Transverse colon (tissue), 4 donors: ENCODE data around the gene GSG1L2. TPM values are rescaled to one million over a fixed set of nuclear protein-coding genes. Genes with fewer than 3 reads are reported as not detected.

Experiments
- DNase-seq: peaks from one replicate; pipeline ENCODE4 v3.0.0-alpha.2; 2019
- H3K27ac ChIP-seq, 4 donors: fragments of 200-600 bp; sonication (generic); 2 replicates each; pipeline ENCODE4 v1.5.1; 2016 to 2018; ENCODE audit warnings: inconsistent platforms in 4 of 4
- H3K27me3 ChIP-seq: fragments of 200-600 bp; sonication (generic); 2 replicates; pipeline ENCODE4 v1.5.1; 2017; ENCODE audit warnings: inconsistent platforms
- H3K36me3 ChIP-seq, 4 donors: fragments of 200-600 bp; sonication (generic); 2 replicates each; pipeline ENCODE4 v1.5.1; 2017 to 2019; ENCODE audit warnings: inconsistent platforms in 4 of 4
- H3K4me1 ChIP-seq, 4 donors: fragments of 200-600 bp; sonication (generic); 2 replicates each; pipeline ENCODE4 v1.5.1; 2017 to 2020; ENCODE audit warnings: inconsistent platforms in 4 of 4
- H3K4me3 ChIP-seq, 4 donors: fragments of 200-600 bp; sonication (generic); 1 replicate in 1 of 4; 2 replicates in 3 of 4; pipeline versions ENCODE4 v1.5.1 to v1.6.1; 2017 to 2019; ENCODE audit warnings: inconsistent platforms in 4 of 4
- H3K9me3 ChIP-seq, 2 donors: fragments of 200-600 bp; sonication (generic); 2 replicates each; pipeline ENCODE4 v1.5.1; 2017 to 2019; ENCODE audit warnings: inconsistent platforms in 2 of 2
- EP300 ChIP-seq: sonication (generic); formaldehyde crosslinking; IDR thresholded peaks from one replicate; pipeline ENCODE4 v1.6.1; 2017; ENCODE audit warnings: antibody characterized with exemption, low read depth
- POLR2A ChIP-seq: fragments of 450-650 bp; IDR thresholded peaks from one replicate; pipeline ENCODE4 v1.6.1; 2016; ENCODE audit warnings: antibody characterized with exemption, mild to moderate bottlenecking, moderate library complexity
- POLR2AphosphoS5 ChIP-seq, 3 donors: sonication (generic); formaldehyde crosslinking; IDR thresholded peaks; one replicate each; pipeline ENCODE4 v1.6.1; 2016; ENCODE audit warnings: antibody characterized with exemption in 3 of 3
- WGBS, 2 donors: methylation state at CpG; one replicate each; pipeline ENCODE4 v1.1.5; 2018; ENCODE audit warnings: low coverage in 1 of 2; 5-methylcytosine and 5-hydroxymethylcytosine counted together
- in situ Hi-C, 4 donors: fragments of 200-750 bp; cut with MboI; loops; one replicate each; pipeline versions ENCODE4 v1.15.0 to v1.15.1; 2017; ENCODE audit warnings: low sequenced_read_pairs in 3 of 4, low pct_ligation_motif_present in 1 of 4, low pct_unique_long_range_greater_than_20kb in 1 of 4
- intact Hi-C: fragments of 100-400 bp; cut with DNase I; formaldehyde crosslinking; loops from one replicate; pipeline ENCODE4 v1.15.1; 2023; ENCODE audit warnings: low total_unique reads
- total RNA-seq, 4 donors: library from RNA; depleted of rRNA; stranded (reverse); fragments of >200 nt; gene quantifications; one replicate each; pipeline ENCODE4 v1.1.0, GENCODE V29; 2016
- TF ChIP-seq, protein P1 (sequence below), 5 experiments: fragments of 200-600 bp in 3 of 5; fragments of 450-650 bp in 2 of 5; sonication (generic) in 3 of 5; IDR thresholded peaks; 1 replicate in 2 of 5; 2 replicates in 3 of 5; pipeline ENCODE4 v1.5.1; 2016 to 2017; ENCODE audit warnings: antibody characterized with exemption in 5 of 5, inconsistent platforms in 3 of 5, mild to moderate bottlenecking in 2 of 5, moderate library complexity in 1 of 5

GSG1L2 gene
- total RNA-seq, 4 donors from 2014 or later, result not detected

DNA sequence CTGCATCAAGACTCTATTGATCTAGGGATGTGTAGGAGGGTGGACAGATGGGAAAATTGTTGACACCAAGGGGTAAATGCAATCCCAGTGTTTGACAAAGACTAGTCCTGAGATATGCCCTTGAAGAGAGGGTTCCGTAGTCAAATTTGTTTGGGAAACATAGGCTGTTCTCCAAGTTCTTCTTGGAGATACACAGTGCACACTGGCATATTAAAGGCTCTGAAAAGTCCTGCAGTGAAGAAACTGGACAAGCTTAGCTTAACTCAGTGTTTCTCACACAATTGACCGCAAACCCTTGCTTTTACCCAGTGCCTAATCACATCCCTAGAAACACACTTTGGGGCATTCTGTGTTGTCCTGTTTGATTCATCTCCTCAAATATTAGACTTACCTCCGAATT, 41.3 kb downstream of the GSG1L2 start:
- Histone ChIP-seq H3K27ac (no peak overlapping the region), H3K4me3 (no peak overlapping the region), H3K4me1 (no peaks in the 10 kb centered on the region), H3K27me3 (no peaks in the 10 kb centered on the region), H3K9me3 (no peaks in the 10 kb centered on the region), H3K36me3 (no peaks in the 10 kb centered on the region)
- intact Hi-C loops, result no loop called here
- 71 to 81% methylated on average over 2 to 3 of the region's 3 CpGs for WGBS, 2 donors
- TF ChIP-seq POLR2A, result no peak
- TF ChIP-seq EP300, result no peak
- TF ChIP-seq, protein P1, sequence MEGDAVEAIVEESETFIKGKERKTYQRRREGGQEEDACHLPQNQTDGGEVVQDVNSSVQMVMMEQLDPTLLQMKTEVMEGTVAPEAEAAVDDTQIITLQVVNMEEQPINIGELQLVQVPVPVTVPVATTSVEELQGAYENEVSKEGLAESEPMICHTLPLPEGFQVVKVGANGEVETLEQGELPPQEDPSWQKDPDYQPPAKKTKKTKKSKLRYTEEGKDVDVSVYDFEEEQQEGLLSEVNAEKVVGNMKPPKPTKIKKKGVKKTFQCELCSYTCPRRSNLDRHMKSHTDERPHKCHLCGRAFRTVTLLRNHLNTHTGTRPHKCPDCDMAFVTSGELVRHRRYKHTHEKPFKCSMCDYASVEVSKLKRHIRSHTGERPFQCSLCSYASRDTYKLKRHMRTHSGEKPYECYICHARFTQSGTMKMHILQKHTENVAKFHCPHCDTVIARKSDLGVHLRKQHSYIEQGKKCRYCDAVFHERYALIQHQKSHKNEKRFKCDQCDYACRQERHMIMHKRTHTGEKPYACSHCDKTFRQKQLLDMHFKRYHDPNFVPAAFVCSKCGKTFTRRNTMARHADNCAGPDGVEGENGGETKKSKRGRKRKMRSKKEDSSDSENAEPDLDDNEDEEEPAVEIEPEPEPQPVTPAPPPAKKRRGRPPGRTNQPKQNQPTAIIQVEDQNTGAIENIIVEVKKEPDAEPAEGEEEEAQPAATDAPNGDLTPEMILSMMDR (IDR thresholded peaks at IDR 0.05), result no peak
- TF ChIP-seq POLR2AphosphoS5 (IDR thresholded peaks at IDR 0.05), result no peak
- DNase-seq, result no peak
- in situ Hi-C loops, result no loop called here

DNA sequence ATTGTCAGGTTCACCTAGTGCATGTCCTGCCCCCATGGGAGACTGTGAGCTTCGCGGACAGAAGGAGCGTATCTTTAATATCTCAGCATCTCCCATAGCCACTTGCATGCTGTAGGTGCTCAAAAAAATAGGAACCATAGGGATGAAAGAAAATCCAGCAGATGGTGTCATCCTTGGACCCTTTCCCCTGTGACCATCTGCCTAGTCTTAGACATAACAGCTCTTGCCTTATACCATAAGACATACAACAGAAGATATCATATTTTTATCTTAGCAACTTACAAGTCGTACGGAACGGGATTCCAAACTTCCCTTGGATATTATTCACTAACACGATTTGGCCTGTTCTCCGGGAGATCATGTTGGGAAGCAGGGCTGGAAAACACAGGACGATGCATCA, 45.0 kb downstream of the GSG1L2 start:
- 83 to 91% methylated on average over 9 of the region's 9 CpGs for WGBS, 2 donors
- H3K4me1 ChIP-seq, result no peaks in the 10 kb centered on the region
- no peak for DNase-seq
- TF ChIP-seq POLR2AphosphoS5 (IDR thresholded peaks at IDR 0.05), result no peak
- TF ChIP-seq POLR2A, result no peak
- TF ChIP-seq EP300, result no peak
- TF ChIP-seq, protein P1 (IDR thresholded peaks at IDR 0.05), result no peak
- H3K27me3 ChIP-seq, result no peaks in the 10 kb centered on the region
- intact Hi-C loops, result no loop called here
- H3K36me3 ChIP-seq, result no peaks in the 10 kb centered on the region
- H3K27ac ChIP-seq, result no peak overlapping the region
- in situ Hi-C loops, result no loop called here
- no peak overlapping the region for H3K4me3 ChIP-seq
- no peaks in the 10 kb centered on the region for H3K9me3 ChIP-seq

DNA sequence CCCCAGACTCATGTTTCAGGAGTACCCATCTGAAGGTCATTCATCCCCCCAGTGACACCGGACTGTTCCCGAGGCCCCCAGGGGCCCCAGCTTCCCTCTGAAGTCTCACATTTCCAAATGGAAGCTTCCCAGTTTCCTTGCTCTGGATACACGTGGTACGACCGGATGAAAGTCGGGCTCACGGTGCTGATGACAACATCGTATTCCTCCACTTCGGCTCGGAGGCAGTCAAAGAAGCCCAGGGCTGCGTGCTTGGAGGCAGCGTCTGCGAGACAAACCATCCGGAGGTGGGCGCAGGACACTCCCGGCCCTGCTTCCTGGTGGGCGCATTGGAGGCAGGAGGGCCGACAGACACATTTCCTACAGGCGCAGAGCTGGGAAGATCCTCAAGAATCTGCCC, 49.2 kb downstream of the GSG1L2 start:
- DNase-seq, result no peak
- intact Hi-C loops, result no loop called here
- TF ChIP-seq EP300 (no peak), POLR2AphosphoS5 (IDR thresholded peaks at IDR 0.05) (no peak), POLR2A (no peak)
- TF ChIP-seq, protein P1 (IDR thresholded peaks at IDR 0.05), result no peak

GRCh38 chr17:9771465-9771864, 50.4 kb downstream of the GSG1L2 start:
- 96% methylated on average over 27 of the region's 27 CpGs; no CpG with 5 or more reads in 1 of the 2 donors for WGBS, 2 donors
- intact Hi-C loops (no loop called here), in situ Hi-C loops (no loop called here)
- Histone ChIP-seq H3K4me3 (no peak overlapping the region), H3K36me3 (no peaks in the 10 kb centered on the region), H3K9me3 (no peaks in the 10 kb centered on the region), H3K27me3 (no peaks in the 10 kb centered on the region), H3K27ac (no peak overlapping the region), H3K4me1 (no peaks in the 10 kb centered on the region)
- no peak for DNase-seq
- TF ChIP-seq, protein P1 (IDR thresholded peaks at IDR 0.05), result no peak
- TF ChIP-seq POLR2A (no peak), POLR2AphosphoS5 (IDR thresholded peaks at IDR 0.05) (no peak)

More for the DNA sequence above, 49.2 kb downstream of the GSG1L2 start:
- Histone ChIP-seq H3K4me3 (no peak overlapping the region), H3K27me3 (no peaks in the 10 kb centered on the region), H3K9me3 (no peaks in the 10 kb centered on the region), H3K27ac (no peak overlapping the region), H3K36me3 (no peaks in the 10 kb centered on the region), H3K4me1 (no peaks in the 10 kb centered on the region)
- in situ Hi-C loops, result no loop called here
- 81 to 100% methylated on average over 2 to 19 of the region's 19 CpGs for WGBS, 2 donors
